ENCODE results near the gene NUDT9. TPM values are rescaled to one million over a fixed set of nuclear protein-coding genes. Genes with fewer than 3 reads are reported as not detected.

The NUDT9 gene
- total RNA-seq, 1 experiment from 2014 or later: 25.4 TPM

DNA sequence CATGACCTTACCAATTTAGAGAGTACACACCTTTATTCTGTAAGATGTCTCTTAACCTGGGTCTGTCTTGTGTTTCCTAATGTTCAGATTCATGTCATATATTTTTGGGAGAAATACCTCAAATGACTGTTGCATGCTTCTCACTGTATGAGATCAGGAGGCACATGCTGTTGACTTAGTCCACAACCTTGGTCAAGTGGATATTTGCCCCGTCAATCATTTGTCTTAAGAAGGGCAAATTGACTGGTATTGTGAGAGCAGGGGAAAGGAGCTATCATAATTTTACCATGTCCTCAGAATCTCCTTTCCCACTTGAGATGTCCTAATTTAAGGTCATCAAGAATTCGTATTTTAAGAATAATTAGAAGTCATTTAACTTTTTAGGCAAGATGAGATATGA, 11.0 kb downstream of the NUDT9 start:
- peaks cover 24% of the 10 kb centered on the region for H3K36me3 Mint-ChIP-seq
- peaks cover 27% of the 10 kb centered on the region for H3K4me1 Mint-ChIP-seq
- DNase-seq (ENCODE audit: low spot score): no peak
- no peak overlapping the region for H3K4me3 Mint-ChIP-seq
- H3K27ac Mint-ChIP-seq: peak overlapping the region; percentile 0; the same call in 1 of the 2 replicates
- ChIA-PET POLR2A (no interaction called here), CTCF (no interaction called here)
- ATAC-seq: no peak
- no peak for TF ChIP-seq EMX1 (CRISPR knock-in tag; IDR thresholded peaks at IDR 0.05)
- TF ChIP-seq CREB1 (CRISPR knock-in tag; IDR thresholded peaks at IDR 0.05): no peak
- no peak for TF ChIP-seq ZNF232 (CRISPR knock-in tag; IDR thresholded peaks at IDR 0.05)
- TF ChIP-seq, protein P1, sequence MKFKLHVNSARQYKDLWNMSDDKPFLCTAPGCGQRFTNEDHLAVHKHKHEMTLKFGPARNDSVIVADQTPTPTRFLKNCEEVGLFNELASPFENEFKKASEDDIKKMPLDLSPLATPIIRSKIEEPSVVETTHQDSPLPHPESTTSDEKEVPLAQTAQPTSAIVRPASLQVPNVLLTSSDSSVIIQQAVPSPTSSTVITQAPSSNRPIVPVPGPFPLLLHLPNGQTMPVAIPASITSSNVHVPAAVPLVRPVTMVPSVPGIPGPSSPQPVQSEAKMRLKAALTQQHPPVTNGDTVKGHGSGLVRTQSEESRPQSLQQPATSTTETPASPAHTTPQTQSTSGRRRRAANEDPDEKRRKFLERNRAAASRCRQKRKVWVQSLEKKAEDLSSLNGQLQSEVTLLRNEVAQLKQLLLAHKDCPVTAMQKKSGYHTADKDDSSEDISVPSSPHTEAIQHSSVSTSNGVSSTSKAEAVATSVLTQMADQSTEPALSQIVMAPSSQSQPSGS (CRISPR knock-in tag; IDR thresholded peaks at IDR 0.05; ENCODE audit: borderline replicate concordance, low read depth): no peak
- TF ChIP-seq KAT7 (CRISPR knock-in tag; IDR thresholded peaks at IDR 0.05; ENCODE audit: borderline replicate concordance): no peak
- H3K27me3 Mint-ChIP-seq (ENCODE audit: low read depth): no peaks in the 10 kb centered on the region
- no peaks in the 10 kb centered on the region for H3K9me3 Mint-ChIP-seq

DNA sequence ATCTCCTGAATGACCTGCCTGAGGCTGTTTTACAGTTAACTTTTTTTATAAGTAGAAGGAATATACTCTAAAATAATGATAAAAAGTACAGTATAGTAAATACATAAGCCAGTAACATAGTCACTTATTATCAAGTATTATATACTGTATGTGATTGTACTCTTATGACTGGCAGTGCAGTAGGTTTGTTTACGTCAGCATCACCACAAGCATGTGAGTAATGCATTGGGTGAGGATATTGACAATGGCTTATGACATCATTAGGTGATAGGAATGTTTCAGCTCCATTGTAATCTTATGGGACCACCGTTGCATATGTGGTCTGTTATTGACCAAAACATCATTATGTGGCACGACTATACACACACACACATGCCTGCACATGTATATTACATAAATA, 20.5 kb downstream of the NUDT9 start:
- ChIA-PET CTCF (no interaction called here), POLR2A (no interaction called here)
- Mint-ChIP-seq H3K9me3 (no peaks in the 10 kb centered on the region), H3K27me3 (ENCODE audit: low read depth) (no peaks in the 10 kb centered on the region), H3K4me3 (no peak overlapping the region), H3K36me3 (peaks cover 34% of the 10 kb centered on the region), H3K27ac (no peak overlapping the region), H3K4me1 (no peaks in the 10 kb centered on the region)
- TF ChIP-seq OVOL2 (CRISPR knock-in tag; IDR thresholded peaks at IDR 0.05; ENCODE audit: borderline replicate concordance) (no peak), ZNF317 (CRISPR knock-in tag; IDR thresholded peaks at IDR 0.05; ENCODE audit: borderline replicate concordance, low read depth) (no peak), NFE2L1 (CRISPR knock-in tag; IDR thresholded peaks at IDR 0.05) (no peak), PRRX2 (CRISPR knock-in tag; IDR thresholded peaks at IDR 0.05) (no peak)
- TF ChIP-seq, protein P2, sequence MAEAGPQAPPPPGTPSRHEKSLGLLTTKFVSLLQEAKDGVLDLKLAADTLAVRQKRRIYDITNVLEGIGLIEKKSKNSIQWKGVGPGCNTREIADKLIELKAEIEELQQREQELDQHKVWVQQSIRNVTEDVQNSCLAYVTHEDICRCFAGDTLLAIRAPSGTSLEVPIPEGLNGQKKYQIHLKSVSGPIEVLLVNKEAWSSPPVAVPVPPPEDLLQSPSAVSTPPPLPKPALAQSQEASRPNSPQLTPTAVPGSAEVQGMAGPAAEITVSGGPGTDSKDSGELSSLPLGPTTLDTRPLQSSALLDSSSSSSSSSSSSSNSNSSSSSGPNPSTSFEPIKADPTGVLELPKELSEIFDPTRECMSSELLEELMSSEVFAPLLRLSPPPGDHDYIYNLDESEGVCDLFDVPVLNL (CRISPR knock-in tag; IDR thresholded peaks at IDR 0.05; ENCODE audit: borderline replicate concordance, low read depth): no peak
- TF ChIP-seq, protein P3, sequence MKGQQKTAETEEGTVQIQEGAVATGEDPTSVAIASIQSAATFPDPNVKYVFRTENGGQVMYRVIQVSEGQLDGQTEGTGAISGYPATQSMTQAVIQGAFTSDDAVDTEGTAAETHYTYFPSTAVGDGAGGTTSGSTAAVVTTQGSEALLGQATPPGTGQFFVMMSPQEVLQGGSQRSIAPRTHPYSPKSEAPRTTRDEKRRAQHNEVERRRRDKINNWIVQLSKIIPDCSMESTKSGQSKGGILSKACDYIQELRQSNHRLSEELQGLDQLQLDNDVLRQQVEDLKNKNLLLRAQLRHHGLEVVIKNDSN (CRISPR knock-in tag; IDR thresholded peaks at IDR 0.05): no peak
- DNase-seq (ENCODE audit: low spot score) (no peak), ATAC-seq (no peak)

DNA sequence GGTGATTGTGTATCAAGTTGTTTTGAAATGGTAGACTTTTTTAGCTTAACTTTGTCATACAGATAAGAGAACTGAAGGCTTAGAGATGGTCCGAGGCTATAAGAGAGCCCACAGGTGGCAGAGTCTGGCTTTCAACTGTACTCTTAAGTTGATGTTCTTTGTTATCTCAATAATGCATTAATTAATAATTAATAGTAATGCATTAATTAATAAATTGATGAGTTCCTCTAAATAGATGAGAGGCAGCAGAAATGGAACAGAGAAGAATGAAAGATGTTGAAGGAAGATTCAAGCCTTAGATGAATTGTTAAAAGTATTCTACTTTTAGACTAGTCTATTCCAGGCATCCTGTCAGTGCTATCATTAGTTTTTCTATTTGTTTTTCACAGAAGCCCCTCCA, 22.4 kb downstream of the NUDT9 start:
- Mint-ChIP-seq H3K36me3 (peaks cover 26% of the 10 kb centered on the region), H3K9me3 (no peaks in the 10 kb centered on the region), H3K4me1 (no peaks in the 10 kb centered on the region), H3K27ac (no peak overlapping the region), H3K4me3 (no peak overlapping the region), H3K27me3 (ENCODE audit: low read depth) (no peaks in the 10 kb centered on the region)
- no peak for ATAC-seq
- POLR2A ChIA-PET: no interaction called here
- DNase-seq (ENCODE audit: low spot score): no peak
- CTCF ChIA-PET: no interaction called here
- TF ChIP-seq IRF2 (CRISPR knock-in tag; IDR thresholded peaks at IDR 0.05; ENCODE audit: borderline replicate concordance, low read depth): no peak
- no peak for TF ChIP-seq GRHL2 (CRISPR knock-in tag; IDR thresholded peaks at IDR 0.05; ENCODE audit: insufficient replicate concordance, severe bottlenecking)
- TF ChIP-seq, protein P4, sequence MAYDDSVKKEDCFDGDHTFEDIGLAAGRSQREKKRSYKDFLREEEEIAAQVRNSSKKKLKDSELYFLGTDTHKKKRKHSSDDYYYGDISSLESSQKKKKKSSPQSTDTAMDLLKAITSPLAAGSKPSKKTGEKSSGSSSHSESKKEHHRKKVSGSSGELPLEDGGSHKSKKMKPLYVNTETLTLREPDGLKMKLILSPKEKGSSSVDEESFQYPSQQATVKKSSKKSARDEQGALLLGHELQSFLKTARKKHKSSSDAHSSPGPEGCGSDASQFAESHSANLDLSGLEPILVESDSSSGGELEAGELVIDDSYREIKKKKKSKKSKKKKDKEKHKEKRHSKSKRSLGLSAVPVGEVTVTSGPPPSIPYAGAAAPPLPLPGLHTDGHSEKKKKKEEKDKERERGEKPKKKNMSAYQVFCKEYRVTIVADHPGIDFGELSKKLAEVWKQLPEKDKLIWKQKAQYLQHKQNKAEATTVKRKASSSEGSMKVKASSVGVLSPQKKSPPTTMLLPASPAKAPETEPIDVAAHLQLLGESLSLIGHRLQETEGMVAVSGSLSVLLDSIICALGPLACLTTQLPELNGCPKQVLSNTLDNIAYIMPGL (CRISPR knock-in tag; IDR thresholded peaks at IDR 0.05): no peak
- TF ChIP-seq, protein P5, sequence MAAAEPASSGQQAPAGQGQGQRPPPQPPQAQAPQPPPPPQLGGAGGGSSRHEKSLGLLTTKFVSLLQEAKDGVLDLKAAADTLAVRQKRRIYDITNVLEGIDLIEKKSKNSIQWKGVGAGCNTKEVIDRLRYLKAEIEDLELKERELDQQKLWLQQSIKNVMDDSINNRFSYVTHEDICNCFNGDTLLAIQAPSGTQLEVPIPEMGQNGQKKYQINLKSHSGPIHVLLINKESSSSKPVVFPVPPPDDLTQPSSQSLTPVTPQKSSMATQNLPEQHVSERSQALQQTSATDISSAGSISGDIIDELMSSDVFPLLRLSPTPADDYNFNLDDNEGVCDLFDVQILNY (CRISPR knock-in tag; IDR thresholded peaks at IDR 0.05): no peak
- TF ChIP-seq, protein P6, sequence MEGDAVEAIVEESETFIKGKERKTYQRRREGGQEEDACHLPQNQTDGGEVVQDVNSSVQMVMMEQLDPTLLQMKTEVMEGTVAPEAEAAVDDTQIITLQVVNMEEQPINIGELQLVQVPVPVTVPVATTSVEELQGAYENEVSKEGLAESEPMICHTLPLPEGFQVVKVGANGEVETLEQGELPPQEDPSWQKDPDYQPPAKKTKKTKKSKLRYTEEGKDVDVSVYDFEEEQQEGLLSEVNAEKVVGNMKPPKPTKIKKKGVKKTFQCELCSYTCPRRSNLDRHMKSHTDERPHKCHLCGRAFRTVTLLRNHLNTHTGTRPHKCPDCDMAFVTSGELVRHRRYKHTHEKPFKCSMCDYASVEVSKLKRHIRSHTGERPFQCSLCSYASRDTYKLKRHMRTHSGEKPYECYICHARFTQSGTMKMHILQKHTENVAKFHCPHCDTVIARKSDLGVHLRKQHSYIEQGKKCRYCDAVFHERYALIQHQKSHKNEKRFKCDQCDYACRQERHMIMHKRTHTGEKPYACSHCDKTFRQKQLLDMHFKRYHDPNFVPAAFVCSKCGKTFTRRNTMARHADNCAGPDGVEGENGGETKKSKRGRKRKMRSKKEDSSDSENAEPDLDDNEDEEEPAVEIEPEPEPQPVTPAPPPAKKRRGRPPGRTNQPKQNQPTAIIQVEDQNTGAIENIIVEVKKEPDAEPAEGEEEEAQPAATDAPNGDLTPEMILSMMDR (IDR thresholded peaks at IDR 0.05): no peak
- TF ChIP-seq, protein P7, sequence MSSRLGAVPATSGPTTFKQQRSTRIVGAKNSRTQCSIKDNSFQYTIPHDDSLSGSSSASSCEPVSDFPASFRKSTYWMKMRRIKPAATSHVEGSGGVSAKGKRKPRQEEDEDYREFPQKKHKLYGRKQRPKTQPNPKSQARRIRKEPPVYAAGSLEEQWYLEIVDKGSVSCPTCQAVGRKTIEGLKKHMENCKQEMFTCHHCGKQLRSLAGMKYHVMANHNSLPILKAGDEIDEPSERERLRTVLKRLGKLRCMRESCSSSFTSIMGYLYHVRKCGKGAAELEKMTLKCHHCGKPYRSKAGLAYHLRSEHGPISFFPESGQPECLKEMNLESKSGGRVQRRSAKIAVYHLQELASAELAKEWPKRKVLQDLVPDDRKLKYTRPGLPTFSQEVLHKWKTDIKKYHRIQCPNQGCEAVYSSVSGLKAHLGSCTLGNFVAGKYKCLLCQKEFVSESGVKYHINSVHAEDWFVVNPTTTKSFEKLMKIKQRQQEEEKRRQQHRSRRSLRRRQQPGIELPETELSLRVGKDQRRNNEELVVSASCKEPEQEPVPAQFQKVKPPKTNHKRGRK (CRISPR knock-in tag; IDR thresholded peaks at IDR 0.05; ENCODE audit: borderline replicate concordance): no peak
- TF ChIP-seq OVOL2 (CRISPR knock-in tag; IDR thresholded peaks at IDR 0.05; ENCODE audit: borderline replicate concordance): no peak
- TF ChIP-seq, protein P8, sequence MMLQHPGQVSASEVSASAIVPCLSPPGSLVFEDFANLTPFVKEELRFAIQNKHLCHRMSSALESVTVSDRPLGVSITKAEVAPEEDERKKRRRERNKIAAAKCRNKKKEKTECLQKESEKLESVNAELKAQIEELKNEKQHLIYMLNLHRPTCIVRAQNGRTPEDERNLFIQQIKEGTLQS (CRISPR knock-in tag; conservative IDR thresholded peaks at IDR 0.05): no peak
- no peak for TF ChIP-seq GTF2I (CRISPR knock-in tag; conservative IDR thresholded peaks at IDR 0.05)
- TF ChIP-seq, protein P9, sequence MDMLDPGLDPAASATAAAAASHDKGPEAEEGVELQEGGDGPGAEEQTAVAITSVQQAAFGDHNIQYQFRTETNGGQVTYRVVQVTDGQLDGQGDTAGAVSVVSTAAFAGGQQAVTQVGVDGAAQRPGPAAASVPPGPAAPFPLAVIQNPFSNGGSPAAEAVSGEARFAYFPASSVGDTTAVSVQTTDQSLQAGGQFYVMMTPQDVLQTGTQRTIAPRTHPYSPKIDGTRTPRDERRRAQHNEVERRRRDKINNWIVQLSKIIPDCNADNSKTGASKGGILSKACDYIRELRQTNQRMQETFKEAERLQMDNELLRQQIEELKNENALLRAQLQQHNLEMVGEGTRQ (CRISPR knock-in tag; IDR thresholded peaks at IDR 0.05): no peak
- no peak for TF ChIP-seq ATF1 (CRISPR knock-in tag; IDR thresholded peaks at IDR 0.05)
- no peak for TF ChIP-seq JAZF1 (CRISPR knock-in tag; IDR thresholded peaks at IDR 0.05)

Data from WTC11 (cell line).